K562 treated with DMSO at 1 percent for 12 hours (cell line): ENCODE results near the gene CDR2. TPM values are rescaled to one million over a fixed set of nuclear protein-coding genes. Genes with fewer than 3 reads are reported as not detected.

Source experiments
- total RNA-seq: library from RNA; unstranded; fragments of 300-600 nt; gene quantifications from 2 replicates; pipeline ENCODE4 v1.2.3, GENCODE V29; 2022; ENCODE audit not compliant: insufficient read depth

The CDR2 gene
- 14.0 and 20.6 TPM in 2 replicates for total RNA-seq

GRCh38 chr16:22374311-22375116 is at the start of gene CDR2:
CDR2 (minus strand) TSS chr16:22374619; CDS start chr16:22374309, 310 bp downstream.

DNA sequence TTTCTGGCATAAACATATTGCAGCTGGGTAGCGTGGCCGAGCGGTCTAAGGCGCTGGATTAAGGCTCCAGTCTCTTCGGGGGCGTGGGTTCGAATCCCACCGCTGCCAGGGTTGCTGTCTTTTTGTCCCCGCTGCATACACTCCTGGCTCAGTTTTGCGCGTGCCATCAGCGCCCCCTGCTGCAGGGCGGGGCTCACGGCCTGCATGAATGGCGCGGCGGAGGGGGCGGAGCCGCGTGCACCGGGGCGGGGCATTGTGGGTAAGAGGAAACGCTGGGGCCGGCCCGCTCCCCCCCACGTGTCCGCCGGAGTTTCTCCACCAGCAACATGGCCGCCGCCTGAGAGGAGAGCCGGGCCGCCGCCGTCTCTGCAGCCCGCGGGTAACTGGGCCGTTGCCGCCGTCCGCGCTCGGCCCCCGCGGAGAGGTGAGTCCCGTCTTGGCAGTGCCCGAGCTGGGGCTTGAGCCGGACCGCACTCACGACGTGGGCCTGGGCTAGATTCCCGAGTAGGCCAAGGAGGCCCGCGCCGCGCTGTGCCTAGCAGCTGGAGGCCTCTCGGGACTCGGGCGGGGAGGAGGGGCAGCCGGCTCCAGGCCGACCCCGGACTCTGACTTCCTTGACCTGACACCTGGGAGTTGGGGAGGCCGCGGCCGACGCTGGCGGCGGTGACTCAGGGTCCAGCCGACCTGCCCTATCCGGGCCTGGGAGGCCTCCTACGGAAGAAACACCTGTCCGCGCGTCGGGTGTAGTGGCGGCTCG is 77.1 kb downstream of the CDR2 start, which contains the start of gene POLR3E:
Gene POLR3E, plus strand, starts transcription at position 296 of the 757 bp plus-strand sequence. CDS start 5,560 bp downstream, outside the sequence.

Other genes with a start within 250 kb of the CDR2 start
- not detected in 2 replicates for gene SDR42E2, start 212.1 kb downstream of the CDR2 start, total RNA-seq
- gene EEF2K, start 168.3 kb downstream of the CDR2 start, total RNA-seq = 7.8 and 25.5 TPM in 2 replicates
- 33.9 and 39.3 TPM in 2 replicates for gene POLR3E, start 77.2 kb downstream of the CDR2 start, total RNA-seq
- gene NPIPB5, start 136.3 kb upstream of the CDR2 start, total RNA-seq = 4.0 and 33.7 TPM in 2 replicates